Esophagus (tissue), 2 donors: ENCODE data around the gene CBX1. TPM values are rescaled to one million over a fixed set of nuclear protein-coding genes. Genes with fewer than 3 reads are reported as not detected.
"Not testable (repeated sequence)": the region's sequence is repeated elsewhere in the genome, so short reads cannot be mapped to it uniquely, and the experiment has no call there.

Source experiments
- H3K27ac ChIP-seq, 2 donors: one replicate each; pipeline ENCODE4 v1.5.1; 2013; ENCODE audit warnings: low read depth in 2 of 2, mild to moderate bottlenecking in 2 of 2, inconsistent platforms in 1 of 2, low read length in 1 of 2, moderate library complexity in 1 of 2
- H3K27me3 ChIP-seq, 2 donors: one replicate each; pipeline ENCODE4 v1.6.1; 2013; ENCODE audit warnings: low read length in 2 of 2, control low read depth in 1 of 2, mild to moderate bottlenecking in 1 of 2; ENCODE audit not compliant: insufficient read depth in 2 of 2, control insufficient read depth in 1 of 2
- H3K36me3 ChIP-seq, 2 donors: one replicate each; pipeline ENCODE4 v1.6.1; 2013; ENCODE audit warnings: low read length in 1 of 2; ENCODE audit not compliant: control insufficient read depth in 2 of 2, insufficient read depth in 2 of 2
- H3K4me1 ChIP-seq, 2 donors: one replicate each; pipeline ENCODE4 v1.6.1; 2013; ENCODE audit warnings: low read length in 1 of 2; ENCODE audit not compliant: control insufficient read depth in 2 of 2, insufficient read depth in 2 of 2
- H3K4me3 ChIP-seq, 2 donors: one replicate each; pipeline ENCODE4 v1.5.1; 2013; ENCODE audit warnings: low read length in 2 of 2, mild to moderate bottlenecking in 2 of 2, low read depth in 1 of 2, moderate library complexity in 1 of 2
- H3K9me3 ChIP-seq, 2 donors: one replicate each; pipeline ENCODE4 v1.6.1; 2013; ENCODE audit warnings: mild to moderate bottlenecking in 2 of 2, low read depth in 1 of 2, low read length in 1 of 2, moderate library complexity in 1 of 2; ENCODE audit not compliant: control insufficient read depth in 2 of 2, insufficient read depth in 1 of 2
- WGBS, 2 donors: extraction: QIAGEN DNeasy Blood & Tissue Kit; methylation state at CpG; one replicate each; pipeline ENCODE4 v1.1.7; 2013; 5-methylcytosine and 5-hydroxymethylcytosine counted together
- polyA plus RNA-seq, 2 donors: library from polyadenylated mRNA; stranded (reverse); fragments of 200-250 nt; gene quantifications; one replicate each; pipeline ENCODE4 v1.2.3, GENCODE V29; 2013
- donor health status: healthy with polysubstance abuse.
- donor health status: Bipolar disorder and iron deficiency.

The CBX1 gene
- polyA plus RNA-seq, 2 donors, result 16.4 to 29.9 TPM

DNA sequence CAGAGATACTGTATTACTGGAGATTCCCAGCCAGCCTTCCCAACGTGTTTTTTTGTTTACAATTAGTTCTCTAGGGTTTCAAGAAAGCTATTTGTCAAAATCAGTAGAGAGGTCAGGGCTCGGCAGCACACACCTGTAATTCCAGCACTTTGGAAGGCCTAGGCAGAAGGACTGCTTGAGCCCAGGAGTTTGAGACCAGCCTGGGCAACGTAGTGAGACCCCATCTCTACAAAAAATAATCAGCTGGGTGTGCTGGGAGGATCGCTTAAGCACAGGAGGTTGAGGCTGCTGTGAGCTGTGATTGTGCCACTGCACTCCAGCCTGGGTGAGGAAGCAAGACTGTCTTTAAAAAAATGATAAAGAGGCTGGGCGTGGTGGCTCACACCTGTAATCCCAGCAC is 19.4 kb downstream of the CBX1 start:
- 79 to 81% methylated on average over 5 of the region's 5 CpGs for WGBS, 2 donors

GRCh38 chr17:48077152-48077551 is 24.1 kb downstream of the CBX1 start:
- H3K27ac ChIP-seq, H3K36me3 ChIP-seq, H3K4me3 ChIP-seq, H3K27me3 ChIP-seq, H3K9me3 ChIP-seq, H3K4me1 ChIP-seq: not testable (repeated sequence)
- 91% methylated on average over 10 of the region's 10 CpGs for WGBS, 2 donors

More for the DNA sequence above, 19.4 kb downstream of the CBX1 start:
- no peaks in the 10 kb centered on the region for H3K36me3 ChIP-seq
- H3K27me3 ChIP-seq, result no peaks in the 10 kb centered on the region
- H3K4me3 ChIP-seq, result no peak overlapping the region
- no peak overlapping the region for H3K27ac ChIP-seq
- H3K9me3 ChIP-seq, result no peaks in the 10 kb centered on the region
- no peaks in the 10 kb centered on the region for H3K4me1 ChIP-seq

- WGBS, 2 donors, result 70 to 71% methylated on average over 7 of the region's 7 CpGs
- no peaks in the 10 kb centered on the region for H3K4me1 ChIP-seq
Observed at GRCh38 chr17:48074322-48075081, 26.8 kb downstream of the CBX1 start.

GRCh38 chr17:48073566-48074094 is 27.6 kb downstream of the CBX1 start:
- H3K27ac ChIP-seq, H3K4me1 ChIP-seq, H3K36me3 ChIP-seq, H3K27me3 ChIP-seq, H3K9me3 ChIP-seq, H3K4me3 ChIP-seq: not testable (repeated sequence)
- 73 to 91% methylated on average over 4 to 5 of the region's 5 CpGs for WGBS, 2 donors

More at GRCh38 chr17:48074322-48075081, 26.8 kb downstream of the CBX1 start:
- Histone ChIP-seq H3K27me3 (no peaks in the 10 kb centered on the region), H3K27ac (no peak overlapping the region), H3K36me3 (peaks cover 3 to 5% of the 10 kb centered on the region in 2 donors), H3K9me3 (no peaks in the 10 kb centered on the region), H3K4me3 (no peak overlapping the region)

DNA sequence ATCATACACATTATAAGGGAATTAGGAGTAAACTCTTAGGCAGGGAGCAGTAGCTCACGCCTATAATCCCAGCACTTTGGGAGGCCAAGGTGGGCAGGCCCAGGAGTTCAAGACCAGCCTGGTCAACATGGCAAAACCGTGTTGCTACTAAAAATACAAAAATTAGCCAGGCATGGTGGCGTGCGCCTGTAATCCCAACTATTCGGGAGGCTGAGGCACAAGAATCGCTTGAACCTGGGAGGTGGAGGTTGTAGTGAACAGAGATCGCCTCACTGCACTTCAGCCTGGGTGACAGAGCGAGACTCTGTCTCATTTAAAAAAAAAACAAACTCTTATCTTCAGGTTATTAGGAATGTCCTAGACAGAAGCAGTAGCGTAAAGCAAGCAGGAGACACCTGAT is 28.5 kb downstream of the CBX1 start:
- not testable (repeated sequence) for H3K4me3 ChIP-seq, H3K4me1 ChIP-seq, H3K27me3 ChIP-seq, H3K9me3 ChIP-seq, H3K36me3 ChIP-seq, H3K27ac ChIP-seq
- WGBS, 2 donors, result 95% methylated on average over 9 of the region's 9 CpGs

- no peaks in the 10 kb centered on the region for H3K4me1 ChIP-seq
- no peaks in the 10 kb centered on the region for H3K9me3 ChIP-seq
- WGBS, 2 donors, result 48 to 63% methylated on average over 2 of the region's 2 CpGs
- no peaks in the 10 kb centered on the region for H3K27me3 ChIP-seq
- no peak overlapping the region for H3K4me3 ChIP-seq
- peaks cover 3 to 4% of the 10 kb centered on the region in 2 donors for H3K36me3 ChIP-seq
- H3K27ac ChIP-seq, result no peak overlapping the region
Observed at GRCh38 chr17:48071654-48072053, 29.6 kb downstream of the CBX1 start.

DNA sequence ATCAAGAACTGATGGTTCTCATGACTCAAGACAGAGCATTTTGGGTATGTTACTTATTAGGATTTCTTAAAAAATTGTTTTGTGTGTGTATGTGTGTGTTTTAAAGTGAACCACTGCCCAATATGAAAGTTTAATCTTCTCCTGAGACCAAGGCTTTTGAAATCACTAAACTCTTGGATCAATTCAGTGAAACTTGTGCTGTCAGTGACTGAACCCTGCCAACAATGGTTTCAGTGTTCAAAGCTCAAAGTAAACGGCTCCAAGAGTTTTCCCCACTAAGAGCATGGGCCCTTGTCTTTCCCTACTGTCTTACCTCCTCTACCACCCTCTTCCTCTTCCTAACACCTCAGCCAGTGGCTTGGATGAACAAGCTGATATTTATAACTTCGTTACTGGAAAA is 31.1 kb downstream of the CBX1 start:
- 36 to 52% methylated on average over 2 of the region's 2 CpGs for WGBS, 2 donors
- no peaks in the 10 kb centered on the region for H3K9me3 ChIP-seq
- no peak overlapping the region for H3K4me3 ChIP-seq
- H3K36me3 ChIP-seq, result no peaks in the 10 kb centered on the region
- no peak overlapping the region for H3K27ac ChIP-seq
- H3K4me1 ChIP-seq, result no peaks in the 10 kb centered on the region
- H3K27me3 ChIP-seq, result no peaks in the 10 kb centered on the region

DNA sequence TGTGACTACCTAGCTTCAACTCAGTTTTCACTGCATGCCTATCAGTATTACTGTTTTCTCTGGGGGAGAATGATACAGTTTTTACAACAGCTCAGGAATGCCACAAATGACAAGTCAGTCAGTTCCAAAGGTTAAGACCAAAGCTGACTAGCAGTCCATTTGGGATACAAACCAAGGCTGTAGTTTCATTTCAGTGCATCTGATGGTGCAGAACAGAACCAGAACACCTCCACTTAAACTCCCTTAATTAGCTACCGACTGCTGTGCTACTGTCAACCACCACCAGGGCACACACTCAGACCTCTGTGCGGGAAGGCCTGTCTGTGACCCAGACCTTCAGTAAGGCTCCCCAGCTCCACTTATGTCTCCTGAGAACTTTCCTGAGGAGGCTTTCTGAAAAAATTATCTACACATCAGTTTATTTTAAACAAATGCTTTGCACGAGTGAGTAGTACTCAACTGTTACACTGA is 32.8 kb downstream of the CBX1 start:
- Histone ChIP-seq H3K27ac (no peak overlapping the region), H3K36me3 (peaks cover 0 to 2% of the 10 kb centered on the region in 2 donors), H3K9me3 (no peaks in the 10 kb centered on the region), H3K27me3 (no peaks in the 10 kb centered on the region), H3K4me1 (no peaks in the 10 kb centered on the region), H3K4me3 (no peak overlapping the region)
- 69 to 82% methylated on average over 3 of the region's 3 CpGs for WGBS, 2 donors

GRCh38 chr17:48067808-48068207 is 33.5 kb downstream of the CBX1 start:
- not testable (repeated sequence) for H3K9me3 ChIP-seq, H3K27me3 ChIP-seq, H3K4me1 ChIP-seq, H3K36me3 ChIP-seq, H3K4me3 ChIP-seq, H3K27ac ChIP-seq
- WGBS, 2 donors, result 60 to 62% methylated on average over 2 of the region's 2 CpGs

GRCh38 chr17:48067245-48067644 is 34.0 kb downstream of the CBX1 start:
- Histone ChIP-seq H3K4me3 (no peak overlapping the region), H3K4me1 (no peaks in the 10 kb centered on the region), H3K36me3 (peaks cover 0 to 2% of the 10 kb centered on the region in 2 donors), H3K27me3 (no peaks in the 10 kb centered on the region), H3K27ac (no peak overlapping the region), H3K9me3 (no peaks in the 10 kb centered on the region)
- WGBS, 2 donors, result 90 to 92% methylated on average over 3 of the region's 3 CpGs
